Astrocyte (in vitro differentiated cells and primary cell): ENCODE data around the gene APBB3.

Experiments
- CTCF ChIP-seq: IDR thresholded peaks from 2 replicates; pipeline ENCODE4 v1.5.1; 2011; ENCODE audit warnings: low read depth, mild to moderate bottlenecking, inconsistent platforms, low read length, moderate library complexity; ENCODE audit not compliant: insufficient read depth
- EZH2 ChIP-seq: IDR thresholded peaks from 2 replicates; pipeline ENCODE4 v1.6.1; 2012; ENCODE audit warnings: mild to moderate bottlenecking, low read length, inconsistent platforms; ENCODE audit not compliant: insufficient read depth

GRCh38 chr5:140540227-140540626 lies 24.2 kb downstream of the APBB3 start:
- TF ChIP-seq CTCF (no peak), EZH2 (no peak)
